Endometrial microvascular endothelial cells (primary cell): Measurements from ENCODE around the gene HPGD. TPM values are rescaled to one million over a fixed set of nuclear protein-coding genes. Genes with fewer than 3 reads are reported as not detected.

Experiments used
- in situ Hi-C: cut with HindIII; loops from 2 replicates; pipeline ENCODE4 v1.10.0; 2017; ENCODE audit warnings: low sequenced_read_pairs, low pct_unique_long_range_greater_than_20kb; ENCODE audit errors: inconsistent ontology term
- total RNA-seq: library from RNA; depleted of rRNA; stranded (reverse); fragments of >200 nt; gene quantifications from one replicate; pipeline ENCODE4 v1.2.3, GENCODE V29; 2015; ENCODE audit errors: inconsistent ontology term

Gene HPGD
- total RNA-seq, 1 donor from 2014 or later = not detected

- in situ Hi-C loops = no loop called here
Measured at GRCh38 chr4:174532445-174532844, 10.2 kb upstream of the HPGD start.

- in situ Hi-C loops = no loop called here
Measured at GRCh38 chr4:174531486-174531885, 9.2 kb upstream of the HPGD start.

GRCh38 chr4:174528226-174528625 lies 5.9 kb upstream of the HPGD start:
- in situ Hi-C loops = no loop called here

- in situ Hi-C loops = no loop called here
Measured at GRCh38 chr4:174526731-174527130, 4.4 kb upstream of the HPGD start.

- in situ Hi-C loops = no loop called here
Measured at GRCh38 chr4:174524242-174524641, 2.0 kb upstream of the HPGD start.

- in situ Hi-C loops = no loop called here
Measured at GRCh38 chr4:174523025-174523693, 871 bp upstream of the HPGD start.

- in situ Hi-C loops = no loop called here
Measured at GRCh38 chr4:174521800-174522182, 497 bp downstream of the HPGD start.

GRCh38 chr4:174520660-174521059 lies 1.6 kb downstream of the HPGD start:
- in situ Hi-C loops = no loop called here

GRCh38 chr4:174517502-174518445 lies 4.5 kb downstream of the HPGD start:
- in situ Hi-C loops = no loop called here

GRCh38 chr4:174516794-174517193 lies 5.5 kb downstream of the HPGD start:
- in situ Hi-C loops = no loop called here

GRCh38 chr4:174516345-174516744 lies 5.9 kb downstream of the HPGD start:
- in situ Hi-C loops = no loop called here

GRCh38 chr4:174512745-174513144 lies 9.5 kb downstream of the HPGD start:
- in situ Hi-C loops = no loop called here

GRCh38 chr4:174505892-174506291 lies 16.4 kb downstream of the HPGD start:
- in situ Hi-C loops = no loop called here

GRCh38 chr4:174505007-174505406 lies 17.3 kb downstream of the HPGD start:
- in situ Hi-C loops = no loop called here

GRCh38 chr4:174503079-174503715 lies 19.1 kb downstream of the HPGD start:
- in situ Hi-C loops = no loop called here

- in situ Hi-C loops = no loop called here
Measured at GRCh38 chr4:174496631-174497432, 25.5 kb downstream of the HPGD start.

GRCh38 chr4:174495626-174496025 lies 26.7 kb downstream of the HPGD start:
- in situ Hi-C loops = no loop called here

GRCh38 chr4:174494726-174495125 lies 27.6 kb downstream of the HPGD start:
- in situ Hi-C loops = no loop called here

- in situ Hi-C loops = no loop called here
Measured at GRCh38 chr4:174494146-174494545, 28.1 kb downstream of the HPGD start.
